GM21723 (cell line): Measurements from ENCODE around the gene DNAH9.

Experiments used
- ATAC-seq: cut with Tn5 transposase; IDR thresholded peaks from one replicate; pipeline ENCODE4 v1.9.1; 2021; ENCODE audit warnings: mild to moderate bottlenecking, moderate library complexity; ENCODE audit not compliant: unreplicated experiment

Gene DNAH9

DNA sequence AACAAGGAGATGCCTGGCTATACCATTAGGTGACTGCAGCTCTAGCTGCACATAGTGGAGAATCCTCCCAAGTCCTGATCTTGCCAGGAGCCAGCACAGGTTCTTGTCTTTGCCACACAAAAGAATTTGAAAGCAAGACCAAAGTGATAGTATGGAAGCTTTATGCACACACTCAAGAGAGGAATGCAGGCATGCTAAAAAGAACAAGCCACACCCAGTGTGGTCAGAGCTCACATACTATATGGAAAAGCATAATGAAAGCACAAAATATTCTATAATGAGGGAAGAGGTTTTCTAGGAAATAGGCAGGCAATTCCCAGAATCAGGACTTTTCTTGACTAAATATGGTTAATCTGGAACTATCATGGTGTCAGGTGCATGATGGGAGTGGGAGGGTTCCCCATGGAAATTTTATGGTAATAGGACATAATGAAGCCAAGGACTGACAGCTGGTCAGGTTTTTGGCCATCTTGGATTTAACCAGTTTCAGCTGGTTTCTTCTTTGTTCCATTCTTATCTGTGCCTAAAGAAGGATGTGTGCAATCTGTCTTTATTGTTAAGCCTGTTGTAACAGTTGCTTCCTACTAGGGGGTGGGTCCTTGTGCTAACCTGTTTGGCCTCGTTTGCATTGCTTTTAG, 227.4 kb downstream of the DNAH9 start:
- no peak for ATAC-seq

- ATAC-seq, result no peak
Measured at GRCh38 chr17:11832401-11833137, 234.3 kb downstream of the DNAH9 start.

- ATAC-seq, result no peak
Measured at GRCh38 chr17:11836508-11836907, 238.2 kb downstream of the DNAH9 start.

GRCh38 chr17:11840052-11840451, 241.8 kb downstream of the DNAH9 start:
- ATAC-seq, result no peak

DNA sequence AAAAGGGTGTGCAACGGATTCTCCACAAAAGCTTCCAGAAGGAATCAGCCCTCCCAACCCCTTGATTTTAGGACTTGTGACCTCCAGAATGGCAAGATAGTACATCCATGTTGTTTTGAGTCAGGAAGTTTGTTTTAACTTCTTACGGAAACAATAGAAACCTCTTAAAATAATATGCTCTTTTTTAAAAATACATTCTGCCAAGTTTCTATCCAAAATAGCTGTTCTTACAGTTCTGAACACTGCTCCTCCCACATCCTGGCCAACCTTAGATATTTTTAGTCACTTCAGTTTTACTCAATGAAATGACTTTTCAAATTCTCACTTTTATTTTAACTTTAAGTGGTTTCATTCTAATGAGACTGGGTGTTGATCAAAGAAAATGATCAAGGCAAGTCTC, 242.6 kb downstream of the DNAH9 start:
- ATAC-seq, result no peak

DNA sequence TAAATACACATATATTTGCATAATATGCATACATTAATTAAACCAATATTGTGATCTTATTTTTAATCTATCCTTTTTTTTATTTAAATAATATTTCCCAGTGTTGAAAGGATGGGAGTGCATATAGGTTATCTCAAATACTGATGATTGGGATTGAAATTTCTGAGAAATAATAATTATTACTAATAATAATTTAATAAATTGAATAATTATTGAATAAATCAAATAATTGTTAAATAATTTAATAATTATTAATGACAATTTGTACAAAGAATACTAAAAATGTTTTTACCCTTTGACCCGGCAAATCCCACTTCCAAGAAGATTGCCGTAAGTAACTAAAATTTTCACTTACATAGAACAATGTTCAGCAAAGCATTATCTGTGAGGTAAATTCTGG, 250.1 kb downstream of the DNAH9 start:
- ATAC-seq, result no peak

DNA sequence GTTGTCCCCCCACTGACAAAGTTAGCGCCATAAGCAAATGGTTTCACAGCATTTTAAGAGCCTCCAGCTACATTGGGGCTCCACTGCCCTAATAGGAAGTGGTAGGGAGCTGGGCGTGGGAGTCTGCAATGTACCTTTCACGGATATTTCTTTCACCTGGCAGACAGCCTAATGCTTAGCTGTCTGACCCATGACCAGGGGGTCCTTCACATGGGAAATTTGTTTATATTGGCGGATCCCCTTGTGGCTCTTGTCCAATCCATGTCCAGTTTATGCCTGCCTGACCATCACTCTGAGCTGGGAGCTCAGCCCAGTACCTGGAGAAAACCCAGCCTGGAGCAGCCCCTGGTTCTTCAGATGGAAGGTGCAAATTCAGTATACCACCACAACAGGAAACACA, 254.0 kb downstream of the DNAH9 start:
- no peak for ATAC-seq

DNA sequence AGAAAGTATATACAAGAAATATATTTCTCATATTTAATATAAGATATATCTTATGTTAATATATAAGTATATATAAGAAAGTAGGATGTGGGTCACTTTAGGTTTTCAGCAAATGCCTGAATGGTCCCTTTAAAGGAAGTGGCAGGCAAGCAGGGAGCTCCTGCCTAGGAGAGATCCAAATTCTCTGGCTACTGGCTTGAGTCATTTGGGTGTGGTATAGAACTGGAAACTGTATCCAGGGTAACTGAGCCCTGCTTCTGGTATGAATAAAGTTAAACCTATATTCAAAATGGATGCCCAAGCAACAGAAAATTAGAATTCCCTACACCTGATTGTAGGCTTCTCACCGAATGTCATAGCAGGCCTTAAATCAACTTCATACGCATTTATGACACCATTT, 254.6 kb downstream of the DNAH9 start:
- no peak for ATAC-seq

DNA sequence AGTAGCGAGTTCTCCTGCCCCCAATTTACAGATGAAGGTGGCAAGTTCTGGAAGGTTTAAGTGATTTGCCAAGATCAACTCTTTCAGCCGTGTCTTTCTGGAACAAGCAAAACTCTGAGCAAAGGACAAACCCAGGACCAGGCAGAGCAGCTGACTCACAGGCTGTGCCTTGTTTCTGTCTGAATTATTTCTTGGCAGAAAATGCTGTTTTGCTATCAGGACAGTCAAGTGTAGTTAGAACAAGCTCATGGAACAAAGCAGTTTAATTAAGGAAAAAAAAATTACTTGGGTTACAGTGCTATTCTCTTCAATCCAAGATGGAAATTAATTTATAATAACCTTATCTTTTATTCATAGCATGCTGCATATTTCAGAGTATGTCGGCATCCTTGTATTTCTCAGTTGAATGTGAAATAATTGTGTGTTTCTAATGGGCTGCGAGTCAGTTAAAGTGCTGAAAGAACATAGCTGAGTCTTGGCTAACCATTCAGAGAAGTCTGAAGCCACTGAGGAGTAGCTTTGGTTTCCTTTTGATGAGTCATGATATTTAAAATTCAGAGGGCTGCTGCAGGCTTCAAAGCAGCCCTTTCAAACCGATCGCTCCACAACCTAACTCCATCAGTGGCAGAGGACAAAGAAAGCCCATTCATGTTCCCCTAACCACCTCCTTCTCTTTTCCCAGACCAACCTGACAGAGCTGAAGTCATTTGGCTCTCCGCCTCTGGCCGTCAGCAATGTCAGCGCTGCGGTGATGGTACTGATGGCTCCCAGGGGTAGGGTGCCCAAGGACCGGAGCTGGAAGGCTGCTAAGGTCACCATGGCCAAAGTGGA, 255.3 kb downstream of the DNAH9 start:
- no peak for ATAC-seq

DNA sequence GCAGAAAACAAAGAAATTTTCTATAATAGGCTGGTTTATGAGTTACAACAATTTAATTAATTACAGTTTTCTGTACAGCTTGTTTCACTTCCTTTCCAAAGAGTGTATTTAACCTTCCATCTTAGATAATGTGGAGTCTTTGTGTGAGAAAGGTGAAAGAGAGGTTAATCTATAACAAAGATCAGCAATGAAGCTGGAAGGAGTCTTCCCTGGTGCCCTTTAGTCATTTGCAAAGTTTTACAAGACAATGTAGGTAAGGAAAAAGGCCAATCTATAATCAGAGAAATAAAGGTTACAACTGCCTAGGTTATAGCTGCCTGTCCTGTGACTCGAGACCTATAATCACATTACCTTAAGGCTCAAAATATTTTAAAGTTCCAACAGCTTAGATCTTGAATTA, 257.0 kb downstream of the DNAH9 start:
- ATAC-seq, result no peak

DNA sequence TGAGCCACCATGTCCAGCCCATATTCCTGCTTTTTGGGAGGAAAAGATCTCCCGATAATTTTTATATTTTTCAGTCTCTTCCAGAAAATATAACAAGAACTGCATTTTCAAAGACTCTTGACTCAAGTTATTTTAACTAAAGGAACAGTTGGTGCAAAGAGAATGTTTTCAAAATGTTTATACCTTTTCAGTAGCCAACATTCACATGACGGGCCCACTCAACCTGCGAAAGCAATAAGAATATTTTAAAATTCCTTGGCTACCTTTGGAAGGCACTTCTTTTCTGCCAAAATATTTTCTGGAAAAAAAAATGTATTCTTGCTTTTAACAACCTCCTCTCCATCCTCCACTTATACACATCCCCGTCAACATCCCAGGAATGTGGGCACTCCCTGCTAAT, 258.7 kb downstream of the DNAH9 start:
- no peak for ATAC-seq

DNA sequence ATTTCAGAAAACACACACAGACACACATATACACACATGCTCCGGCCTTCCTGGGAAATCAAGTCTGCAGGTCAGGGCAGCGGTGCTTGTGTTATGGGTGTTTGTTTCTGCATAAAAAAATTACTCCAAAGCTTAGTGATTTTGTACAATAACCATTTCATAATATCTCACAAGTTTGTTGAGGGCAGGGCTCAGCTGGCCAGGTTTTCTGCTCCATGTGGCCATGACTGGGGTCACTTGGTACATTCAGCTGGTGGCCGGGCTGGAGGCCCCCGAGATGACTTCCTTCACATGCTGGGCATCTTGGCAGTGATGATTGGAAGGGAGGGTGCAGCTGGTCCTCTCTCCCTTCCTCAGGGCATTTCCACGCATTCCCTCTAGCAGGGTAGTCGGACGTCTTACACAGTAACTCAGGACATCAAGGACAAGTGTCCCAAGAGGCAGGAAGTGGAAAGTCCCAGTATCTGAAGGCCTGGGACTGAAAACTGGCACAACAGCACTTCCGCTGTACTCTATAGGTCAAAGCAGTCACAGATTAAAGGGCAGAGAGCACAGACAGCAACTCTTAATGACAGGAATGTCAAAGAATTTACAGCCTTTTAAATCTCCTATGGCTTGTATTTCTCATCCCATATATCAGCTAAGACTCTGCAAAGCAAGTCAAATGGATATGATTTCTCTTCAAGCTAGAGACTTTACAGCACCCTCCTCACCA, 271.6 kb downstream of the DNAH9 start:
- ATAC-seq, result no peak

DNA sequence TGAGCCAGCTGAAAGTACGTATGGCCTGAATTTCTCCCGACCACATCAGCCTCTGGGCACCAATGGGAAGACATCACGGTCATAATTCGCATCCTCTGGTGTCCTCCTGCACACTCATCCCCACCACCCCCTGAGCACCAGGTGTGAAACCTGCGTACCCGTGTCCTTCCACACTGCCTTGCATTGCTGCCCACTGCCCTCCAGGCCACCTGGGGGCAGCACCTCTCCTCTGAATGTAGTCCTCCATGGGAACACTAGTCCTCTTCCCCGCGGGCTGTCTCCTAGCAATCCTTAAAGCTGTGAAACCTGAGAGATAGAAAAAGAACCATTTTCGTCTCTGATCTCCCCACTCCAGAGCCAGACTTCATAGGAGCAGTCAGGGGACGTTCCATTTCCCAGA, 273.5 kb downstream of the DNAH9 start:
- ATAC-seq, result no peak

DNA sequence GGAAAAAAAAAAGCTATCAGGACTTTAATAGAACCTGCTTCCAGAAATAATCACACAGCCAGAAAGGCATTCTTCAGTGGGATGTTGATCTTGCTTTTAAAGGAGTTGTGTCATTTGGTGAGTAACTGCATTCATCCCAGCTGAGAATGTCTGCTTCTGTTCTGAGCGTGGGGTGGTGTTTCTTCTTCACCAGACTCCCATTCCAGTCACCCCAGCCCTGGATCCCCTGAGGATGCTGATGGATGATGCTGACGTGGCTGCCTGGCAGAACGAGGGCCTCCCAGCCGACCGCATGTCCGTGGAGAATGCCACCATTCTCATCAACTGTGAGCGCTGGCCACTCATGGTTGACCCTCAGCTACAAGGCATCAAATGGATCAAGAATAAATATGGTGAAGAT, 276.5 kb downstream of the DNAH9 start:
- no peak for ATAC-seq

DNA sequence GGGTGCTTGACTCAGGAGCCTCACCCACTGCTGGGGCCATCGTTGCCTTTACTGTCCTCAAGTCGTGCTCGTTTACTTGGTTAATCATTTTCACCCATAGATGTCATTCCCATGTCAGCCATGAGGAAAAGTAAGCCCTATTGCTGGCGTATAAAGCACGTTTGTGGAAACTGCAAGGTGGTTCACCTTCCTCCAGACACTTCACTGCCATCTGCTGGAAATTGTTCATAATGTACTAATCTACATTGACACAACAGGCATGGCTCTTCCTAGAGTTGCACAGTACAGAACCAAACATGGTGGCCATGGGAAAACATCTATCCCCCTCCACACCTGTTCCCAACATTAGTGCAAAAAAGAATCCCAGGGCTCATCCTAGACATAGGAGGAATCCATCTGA, 282.4 kb downstream of the DNAH9 start:
- no peak for ATAC-seq

- no peak for ATAC-seq
Measured at GRCh38 chr17:11882716-11883115, 284.4 kb downstream of the DNAH9 start.

DNA sequence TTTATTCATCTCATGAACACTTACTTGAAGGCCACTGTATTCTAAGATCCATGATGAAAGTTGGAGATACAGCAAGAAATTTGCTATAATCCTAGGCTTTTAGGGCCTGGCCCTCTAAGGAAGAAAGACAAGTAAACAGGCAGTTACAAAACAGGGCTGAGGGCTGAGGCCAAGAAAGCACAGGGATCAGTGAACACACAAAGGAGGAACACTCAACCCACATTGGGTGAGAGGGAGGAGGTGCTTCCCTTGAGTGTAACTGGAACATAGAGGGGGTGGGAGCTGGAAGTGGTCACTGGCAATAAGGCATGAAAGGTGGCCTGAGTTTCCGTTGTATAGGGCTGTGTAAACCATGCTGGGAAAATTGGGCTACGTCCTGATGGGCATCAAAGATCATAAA, 286.8 kb downstream of the DNAH9 start:
- no peak for ATAC-seq

DNA sequence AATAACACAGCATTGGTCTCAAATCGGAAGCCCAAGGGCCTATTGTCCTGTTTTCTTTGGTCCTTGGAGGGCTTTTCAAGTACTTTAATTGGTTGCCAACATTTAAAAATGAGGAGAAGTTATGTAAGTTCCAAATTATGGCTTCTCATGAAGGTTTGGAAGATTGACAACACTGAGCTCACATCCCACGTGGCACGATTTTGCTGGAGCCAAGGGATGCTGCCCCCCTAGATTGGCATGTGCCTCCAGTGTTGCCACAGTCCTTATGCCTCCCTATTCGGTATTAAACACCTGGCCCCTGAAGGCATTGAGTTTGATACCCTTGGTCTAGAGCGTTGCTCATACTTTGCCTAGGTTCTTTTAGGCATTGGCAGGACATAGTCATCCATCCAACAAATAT, 291.0 kb downstream of the DNAH9 start:
- ATAC-seq, result no peak

DNA sequence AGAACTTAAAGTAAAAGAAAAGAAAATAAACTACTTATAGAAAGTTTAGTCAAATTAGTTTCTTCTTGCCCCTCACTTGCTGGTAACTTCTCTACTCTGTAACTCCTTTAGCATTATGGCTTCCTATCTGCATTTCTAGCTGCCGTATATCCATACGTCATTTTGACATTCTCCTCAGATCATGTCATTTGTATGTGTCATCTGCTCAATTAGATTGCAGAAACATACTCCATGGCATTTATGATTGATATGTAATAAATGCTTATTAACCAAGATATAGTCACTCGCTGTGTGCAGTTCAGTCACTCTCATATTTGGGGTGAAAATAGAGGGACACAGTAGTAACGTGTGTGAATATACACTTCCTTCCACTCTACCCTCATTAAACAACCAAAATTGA, 295.6 kb downstream of the DNAH9 start:
- ATAC-seq, result no peak

- no peak for ATAC-seq
Measured at GRCh38 chr17:11896199-11896598, 297.9 kb downstream of the DNAH9 start.

GRCh38 chr17:11898526-11899235, 300.4 kb downstream of the DNAH9 start:
- ATAC-seq, result no peak
